ENCODE data around the gene SLC25A20. TPM values are rescaled to one million over a fixed set of nuclear protein-coding genes. Genes with fewer than 3 reads are reported as not detected.

The SLC25A20 gene
- polyA plus RNA-seq, 3 donors, result 43.6 to 60.8 (median 56.1) TPM

DNA sequence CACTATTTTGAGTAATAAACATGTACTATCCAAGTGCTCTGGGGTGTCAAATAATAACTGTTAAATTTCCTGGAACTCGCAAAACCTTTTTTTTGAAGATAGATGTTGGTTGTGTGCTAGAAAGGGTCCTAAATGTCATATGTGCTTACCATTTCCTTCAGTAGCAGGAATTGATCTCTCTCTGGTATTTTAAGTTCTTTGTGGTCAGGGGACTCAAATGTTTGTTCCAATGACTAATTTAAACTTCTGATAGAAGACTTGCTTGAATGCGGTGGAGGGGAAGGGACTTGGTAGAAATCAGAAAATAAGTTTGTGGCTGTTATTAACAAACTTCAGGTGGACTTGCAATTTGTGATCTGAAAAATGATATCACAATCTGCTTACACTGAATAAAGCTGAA is 46.8 kb upstream of the SLC25A20 start:
- Mint-ChIP-seq H3K27ac (peak overlapping the region in 1 of 7 donors; percentile 28), H3K4me1 (peaks cover 3% of the 10 kb centered on the region), H3K4me3 (no peak overlapping the region), H3K9me3 (no peaks in the 10 kb centered on the region), H3K27me3 (ENCODE audit: low read depth in 3 of 3) (no peaks in the 10 kb centered on the region), H3K36me3 (peaks cover 31 to 35% of the 10 kb centered on the region in 2 donors)
- DNase-seq, result no peak
- Histone ChIP-seq H3K4me2 (replicated peaks; ENCODE audit: extremely low read depth, low read length, poor library complexity, severe bottlenecking) (no peak overlapping the region), H3K9ac (ENCODE audit: insufficient read depth, low read length, poor library complexity, severe bottlenecking) (no peak overlapping the region), H3K36me3 (replicated peaks in 1 of 2; ENCODE audit: control insufficient read depth in 1 of 2, insufficient read depth in 2 of 2, low read length in 2 of 2) (peaks cover 14 to 46% of the 10 kb centered on the region in 2 donors), H3K27me3 (ENCODE audit: control insufficient read depth in 2 of 2, insufficient read depth in 2 of 2, low read length in 2 of 2) (no peaks in the 10 kb centered on the region), H3K4me3 (replicated peaks in 1 of 3; ENCODE audit: low read depth in 2 of 3, low read length in 3 of 3) (no peak overlapping the region), H4K20me1 (ENCODE audit: insufficient read depth, low read length) (peaks cover 33% of the 10 kb centered on the region), H3K9me3 (replicated peaks in 1 of 2; ENCODE audit: control insufficient read depth in 1 of 2, insufficient read depth in 1 of 2, low read length in 2 of 2) (no peaks in the 10 kb centered on the region), H3K79me2 (ENCODE audit: insufficient read depth, low read length) (peaks cover 15% of the 10 kb centered on the region), H2AFZ (ENCODE audit: insufficient read depth, low read depth, low read length, poor library complexity, severe bottlenecking) (no peak overlapping the region), H3K4me1 (ENCODE audit: control insufficient read depth in 1 of 2, insufficient read depth in 2 of 2, low read length in 2 of 2) (no peaks in the 10 kb centered on the region), H3K27ac (ENCODE audit: low read depth in 1 of 2, low read length in 2 of 2) (no peak overlapping the region)
- 100% methylated on average over 1 of the region's 2 CpGs for whole genome bisulfite sequencing (ENCODE audit: insufficient coverage)
- intact Hi-C loops (cut with micrococcal nuclease), result no loop called here
- TF ChIP-seq, protein P1, sequence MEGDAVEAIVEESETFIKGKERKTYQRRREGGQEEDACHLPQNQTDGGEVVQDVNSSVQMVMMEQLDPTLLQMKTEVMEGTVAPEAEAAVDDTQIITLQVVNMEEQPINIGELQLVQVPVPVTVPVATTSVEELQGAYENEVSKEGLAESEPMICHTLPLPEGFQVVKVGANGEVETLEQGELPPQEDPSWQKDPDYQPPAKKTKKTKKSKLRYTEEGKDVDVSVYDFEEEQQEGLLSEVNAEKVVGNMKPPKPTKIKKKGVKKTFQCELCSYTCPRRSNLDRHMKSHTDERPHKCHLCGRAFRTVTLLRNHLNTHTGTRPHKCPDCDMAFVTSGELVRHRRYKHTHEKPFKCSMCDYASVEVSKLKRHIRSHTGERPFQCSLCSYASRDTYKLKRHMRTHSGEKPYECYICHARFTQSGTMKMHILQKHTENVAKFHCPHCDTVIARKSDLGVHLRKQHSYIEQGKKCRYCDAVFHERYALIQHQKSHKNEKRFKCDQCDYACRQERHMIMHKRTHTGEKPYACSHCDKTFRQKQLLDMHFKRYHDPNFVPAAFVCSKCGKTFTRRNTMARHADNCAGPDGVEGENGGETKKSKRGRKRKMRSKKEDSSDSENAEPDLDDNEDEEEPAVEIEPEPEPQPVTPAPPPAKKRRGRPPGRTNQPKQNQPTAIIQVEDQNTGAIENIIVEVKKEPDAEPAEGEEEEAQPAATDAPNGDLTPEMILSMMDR (IDR thresholded peaks at IDR 0.05), result no peak

DNA sequence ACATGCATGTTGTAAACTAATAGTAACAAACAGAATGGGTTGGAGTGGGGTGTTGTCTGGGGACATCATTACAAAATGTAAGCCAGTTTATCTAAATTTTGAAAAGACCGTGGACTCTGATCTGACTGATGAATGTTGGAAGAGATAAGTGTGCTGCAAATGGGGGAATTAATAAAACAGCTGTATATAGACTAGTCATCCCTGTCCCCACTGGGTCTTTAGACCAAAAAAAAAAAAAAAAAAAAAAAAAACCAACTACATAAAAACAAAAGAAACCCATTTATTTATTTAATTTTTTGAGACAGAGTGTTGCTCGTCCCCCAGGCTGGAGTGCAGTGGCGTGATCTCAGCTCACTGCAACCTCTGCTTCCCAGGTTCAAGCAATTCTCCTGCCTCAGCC is 40.0 kb upstream of the SLC25A20 start:
- Mint-ChIP-seq H3K4me1 (peaks cover 18% of the 10 kb centered on the region), H3K4me3 (no peak overlapping the region), H3K36me3 (peaks cover 34 to 50% of the 10 kb centered on the region in 2 donors), H3K27ac (peak overlapping the region in 1 of 7 donors; percentile 15), H3K27me3 (ENCODE audit: low read depth in 3 of 3) (peaks cover 0 to 3% (median 0%) of the 10 kb centered on the region in 3 donors), H3K9me3 (no peaks in the 10 kb centered on the region)
- peaks cover 7 to 11% of the 10 kb centered on the region in 2 donors for H3K4me1 ChIP-seq (ENCODE audit: control insufficient read depth in 1 of 2, insufficient read depth in 2 of 2, low read length in 2 of 2)
- H3K27me3 ChIP-seq (ENCODE audit: control insufficient read depth in 2 of 2, insufficient read depth in 2 of 2, low read length in 2 of 2), result no peaks in the 10 kb centered on the region
- H3K4me2 ChIP-seq (replicated peaks; ENCODE audit: extremely low read depth, low read length, poor library complexity, severe bottlenecking), result no peak overlapping the region
- TF ChIP-seq, protein P1 (IDR thresholded peaks at IDR 0.05), result no peak
- H3K4me3 ChIP-seq (replicated peaks in 1 of 3; ENCODE audit: low read depth in 2 of 3, low read length in 3 of 3), result no peak overlapping the region
- peaks cover 52% of the 10 kb centered on the region for H4K20me1 ChIP-seq (ENCODE audit: insufficient read depth, low read length)
- intact Hi-C loops (cut with micrococcal nuclease), result no loop called here
- H3K79me2 ChIP-seq (ENCODE audit: insufficient read depth, low read length), result peaks cover 44% of the 10 kb centered on the region
- peaks cover 20 to 36% of the 10 kb centered on the region in 2 donors for H3K36me3 ChIP-seq (replicated peaks in 1 of 2; ENCODE audit: control insufficient read depth in 1 of 2, insufficient read depth in 2 of 2, low read length in 2 of 2)
- no peak for DNase-seq
- H3K9ac ChIP-seq (ENCODE audit: insufficient read depth, low read length, poor library complexity, severe bottlenecking), result no peak overlapping the region
- 100% methylated on average over 1 of the region's 3 CpGs for WGBS (ENCODE audit: insufficient coverage)
- no peaks in the 10 kb centered on the region for H3K9me3 ChIP-seq (replicated peaks in 1 of 2; ENCODE audit: control insufficient read depth in 1 of 2, insufficient read depth in 1 of 2, low read length in 2 of 2)
- H3K27ac ChIP-seq (ENCODE audit: low read depth in 1 of 2, low read length in 2 of 2), result no peak overlapping the region
- H2AFZ ChIP-seq (ENCODE audit: insufficient read depth, low read depth, low read length, poor library complexity, severe bottlenecking), result no peak overlapping the region

Data from CD14-positive monocyte (primary cell).